NCI-H146 (cell line): ENCODE measurements around the gene COX20.
"Not testable (repeated sequence)": the region's sequence is repeated elsewhere in the genome, so short reads cannot be mapped to it uniquely, and the experiment has no call there.

Experiments
- DNase-seq: peaks from one replicate; lab custom pipeline; 2025; lab: John Stamatoyannopoulos, UW

Gene COX20, protein sequence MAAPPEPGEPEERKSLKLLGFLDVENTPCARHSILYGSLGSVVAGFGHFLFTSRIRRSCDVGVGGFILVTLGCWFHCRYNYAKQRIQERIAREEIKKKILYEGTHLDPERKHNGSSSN

DNA sequence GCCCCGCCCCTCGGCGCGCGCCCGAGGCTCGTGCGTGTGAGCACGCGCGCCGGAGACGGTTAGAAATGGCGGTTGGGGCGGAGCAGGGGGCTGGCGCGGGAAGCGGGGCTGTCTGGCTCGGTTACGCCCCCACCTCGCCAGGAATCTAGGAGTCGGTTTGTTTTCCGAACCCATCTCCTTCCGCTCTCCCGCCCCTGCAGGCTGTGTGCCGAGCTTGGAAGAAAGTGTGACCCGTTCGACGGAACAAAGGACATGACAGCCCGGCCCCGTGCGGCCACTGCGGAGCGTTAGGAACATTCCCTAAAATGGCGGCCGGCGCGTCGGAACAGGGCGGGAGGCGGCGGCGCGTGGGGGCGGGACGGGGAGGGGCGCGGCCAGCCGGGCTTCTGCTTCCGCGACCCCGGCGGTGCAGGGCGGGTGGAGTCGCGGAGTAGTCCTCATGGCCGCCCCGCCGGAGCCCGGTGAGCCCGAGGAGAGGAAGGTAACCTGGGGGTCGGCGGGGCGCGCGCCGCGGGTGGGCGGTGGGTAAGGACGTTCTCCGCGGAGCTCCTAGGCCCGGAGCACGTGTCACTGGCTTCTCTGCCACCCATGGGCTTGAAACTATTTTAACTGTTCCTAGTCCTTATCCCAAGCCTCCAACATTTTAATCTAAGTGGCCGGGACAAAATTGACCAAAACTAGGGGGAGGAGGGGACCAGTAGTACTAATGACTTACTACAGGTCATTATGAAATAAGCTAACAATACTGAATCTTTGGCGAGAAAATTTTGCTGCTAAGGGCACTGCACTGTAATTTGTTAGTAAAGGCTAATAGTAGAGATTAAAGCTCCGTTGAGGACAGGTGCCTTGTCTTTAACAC is at the start of gene COX20:
Gene COX20 (plus strand): TSS at position 383 of the 859 bp plus-strand sequence. CDS start 57 bp downstream, at position 440.
- peak; percentile 98 for DNase-seq

DNA sequence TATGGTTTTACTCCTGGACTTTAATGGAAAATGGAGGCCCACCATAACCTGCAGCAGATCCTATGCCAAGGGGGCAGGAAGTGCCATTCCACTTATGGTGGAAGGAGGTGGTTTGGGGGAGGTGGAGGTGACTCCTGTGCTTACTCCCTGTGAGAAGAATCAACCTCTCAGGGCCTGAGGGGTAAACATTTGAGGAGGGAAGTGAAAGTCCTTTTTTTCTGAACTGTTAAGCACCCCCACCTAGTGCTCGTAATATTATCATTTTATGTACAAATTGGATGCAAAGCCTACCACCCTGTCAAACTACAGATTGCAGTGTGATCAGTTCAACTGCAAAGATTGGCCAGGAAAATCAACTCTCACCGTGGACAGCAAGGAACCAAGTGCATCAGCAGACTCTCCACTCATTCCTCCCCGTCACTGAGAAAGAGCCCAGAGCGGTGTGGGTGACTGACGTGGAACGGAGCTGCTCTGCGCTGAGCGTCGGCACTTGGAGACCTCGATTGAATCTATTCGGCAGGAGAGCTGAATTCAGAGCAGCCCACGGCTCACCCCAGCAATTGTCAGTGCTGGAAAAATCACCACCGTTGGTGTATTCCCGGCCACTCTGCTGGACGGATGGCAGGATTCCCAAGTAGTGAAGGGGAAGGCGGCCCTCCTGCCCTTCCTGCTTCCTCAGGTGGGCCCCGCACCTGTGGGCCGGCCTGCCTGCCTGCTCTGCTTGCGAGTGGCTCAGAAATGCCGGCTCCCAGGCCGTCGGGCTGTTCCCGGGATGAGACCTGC is 46.8 kb upstream of the COX20 start:
- no peak for DNase-seq

DNA sequence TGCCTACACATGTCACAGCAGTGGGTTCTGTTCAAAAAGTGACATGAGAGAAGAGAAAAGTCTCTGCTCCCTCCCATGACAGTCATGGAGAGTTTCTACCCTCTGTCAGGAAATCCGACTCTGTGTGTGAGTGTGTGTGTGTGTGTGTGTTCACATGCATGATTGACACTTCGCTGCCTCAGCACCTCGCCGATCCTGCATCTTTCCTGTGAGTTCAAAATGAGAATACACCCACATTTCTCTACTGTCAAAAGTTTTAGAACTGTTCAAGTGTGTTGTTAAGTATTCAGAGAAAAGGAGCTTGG is 46.2 kb upstream of the COX20 start:
- no peak for DNase-seq

DNA sequence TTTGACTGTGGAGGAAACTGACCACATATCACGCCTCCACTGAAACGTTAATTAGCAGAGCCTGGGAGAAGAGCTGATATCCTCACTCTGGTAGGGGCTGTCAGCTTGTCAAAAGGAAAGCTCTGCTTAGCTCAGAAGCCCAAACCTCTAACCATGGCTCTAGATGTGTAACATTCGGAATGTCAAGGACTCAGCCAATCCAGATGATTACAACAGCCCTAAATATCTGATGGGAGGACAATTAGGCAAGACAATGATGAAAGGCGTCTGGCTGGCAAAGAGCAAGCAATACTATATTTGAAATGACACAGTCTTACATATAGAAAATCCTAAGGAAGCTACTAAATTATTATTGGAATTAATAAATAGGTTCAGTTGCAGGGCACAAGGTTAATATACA is 45.7 kb upstream of the COX20 start:
- no peak for DNase-seq

DNA sequence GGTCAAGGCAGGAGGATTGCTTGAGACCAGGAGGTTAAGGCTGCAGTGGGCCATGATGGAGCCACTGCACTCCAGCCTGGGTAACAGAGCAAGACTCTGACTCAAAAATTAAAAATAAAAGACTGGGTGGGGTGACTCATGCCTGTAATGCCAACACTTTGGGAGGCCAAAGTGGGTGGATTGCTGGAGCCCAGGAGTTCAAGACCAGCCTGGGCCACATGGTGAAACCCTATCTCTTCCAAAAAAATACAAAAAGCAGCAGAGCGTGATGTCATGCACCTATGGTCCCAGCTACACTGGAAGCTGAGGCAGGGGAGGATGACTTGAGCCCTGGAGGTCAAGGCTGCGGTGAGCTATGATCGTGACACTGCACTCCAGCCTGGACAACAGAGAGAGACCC is 44.4 kb upstream of the COX20 start:
- no peak for DNase-seq

DNA sequence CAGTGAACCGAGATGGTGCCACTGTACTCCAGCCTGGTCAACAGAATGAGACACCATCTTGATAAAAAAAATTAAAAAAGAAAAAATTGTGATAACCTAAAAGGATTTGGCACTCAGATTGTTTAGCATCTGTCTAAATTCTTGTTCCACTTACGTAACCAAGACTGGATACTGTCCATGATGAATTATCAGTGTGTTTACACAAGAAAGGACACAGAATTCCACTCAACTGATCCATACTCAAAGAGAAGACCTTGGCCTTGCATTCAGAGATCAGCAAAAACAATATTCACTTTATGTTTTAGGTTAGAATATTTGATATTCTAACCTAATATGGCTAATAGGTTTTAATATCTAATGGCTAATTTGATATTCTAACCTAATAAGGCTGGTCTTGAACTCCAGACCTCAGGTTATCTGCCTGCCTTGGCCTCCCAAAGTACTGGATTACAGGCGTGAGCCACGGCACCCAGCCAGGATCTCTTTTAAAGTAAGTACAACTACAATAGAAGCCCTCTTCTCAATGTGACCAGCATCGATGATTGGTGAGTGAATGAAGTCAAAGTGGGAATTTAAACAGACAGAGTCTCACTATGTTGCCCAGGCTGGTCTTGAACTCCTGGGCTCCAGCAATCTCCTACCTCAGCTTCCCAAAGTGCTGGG is 43.1 kb upstream of the COX20 start:
- no peak for DNase-seq

DNA sequence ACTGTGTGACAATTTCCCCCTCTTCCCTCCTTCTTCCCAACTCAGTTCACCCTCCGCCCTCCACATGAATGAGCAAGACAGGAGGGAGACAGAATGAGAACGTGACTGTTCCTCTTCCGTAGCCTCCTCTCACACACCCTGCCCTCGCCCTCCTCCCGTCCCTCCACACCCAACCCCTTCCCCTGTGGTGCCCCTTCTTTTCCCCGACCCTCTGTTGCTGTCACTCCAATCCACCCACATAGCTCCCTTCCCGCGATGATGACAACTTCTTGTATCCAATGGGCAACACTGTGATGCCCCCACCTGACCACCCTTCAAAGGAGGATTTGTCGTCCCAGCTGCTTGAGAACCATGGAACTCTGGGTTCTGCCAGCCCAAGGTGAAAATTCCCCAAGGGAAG is 41.4 kb upstream of the COX20 start:
- no peak for DNase-seq

DNA sequence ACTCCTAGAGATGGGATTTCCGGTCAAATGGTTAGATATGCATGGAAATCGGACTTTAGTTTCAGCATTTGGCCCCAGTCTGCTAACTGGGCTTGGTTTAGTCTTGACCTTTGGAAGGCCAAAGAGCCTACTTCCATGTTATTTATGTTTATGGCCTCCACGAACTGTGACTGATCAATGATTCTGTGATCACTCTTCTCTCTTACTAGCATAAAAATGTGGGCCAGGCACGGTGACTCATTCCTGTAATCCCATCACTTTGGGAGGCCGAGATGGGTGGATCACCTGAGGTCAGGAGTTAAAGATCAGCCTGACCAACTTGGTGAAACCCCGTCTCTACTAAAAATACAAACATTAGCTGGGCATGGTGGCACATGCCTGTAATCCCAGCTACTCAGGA is 40.9 kb upstream of the COX20 start:
- not testable (repeated sequence) for DNase-seq

DNA sequence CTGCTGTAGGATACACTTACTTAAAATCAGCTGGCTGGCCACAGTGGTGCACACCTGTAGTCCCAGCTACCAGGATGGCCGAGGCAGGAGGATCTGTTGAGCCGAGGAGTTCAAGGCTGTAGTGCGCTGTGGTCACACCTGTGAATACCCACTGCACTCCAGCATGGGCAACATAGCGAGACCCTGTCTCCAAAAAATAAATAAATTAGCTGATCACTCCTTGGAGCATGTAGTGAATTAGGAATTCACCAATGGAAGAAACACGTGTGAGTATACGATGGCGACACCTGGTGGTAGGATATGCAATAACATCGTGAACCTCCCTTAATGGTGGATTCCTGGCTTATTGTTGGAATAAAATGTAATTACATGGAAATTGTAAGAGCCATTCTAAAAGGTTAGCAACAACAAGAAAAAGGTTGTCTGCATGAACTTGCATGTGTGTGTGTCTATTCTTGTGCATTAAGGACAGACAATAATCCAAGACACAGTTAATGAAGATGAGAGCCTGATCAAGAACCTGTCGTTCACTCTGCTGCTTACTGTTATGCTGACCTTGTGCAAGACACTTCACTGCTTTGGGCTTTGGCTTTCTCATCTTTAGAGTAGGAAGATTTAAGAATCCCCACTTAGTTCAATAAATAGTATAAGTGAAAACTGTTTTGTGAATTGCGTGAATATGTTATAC is 38.6 kb upstream of the COX20 start:
- DNase-seq: peak; percentile 49

DNA sequence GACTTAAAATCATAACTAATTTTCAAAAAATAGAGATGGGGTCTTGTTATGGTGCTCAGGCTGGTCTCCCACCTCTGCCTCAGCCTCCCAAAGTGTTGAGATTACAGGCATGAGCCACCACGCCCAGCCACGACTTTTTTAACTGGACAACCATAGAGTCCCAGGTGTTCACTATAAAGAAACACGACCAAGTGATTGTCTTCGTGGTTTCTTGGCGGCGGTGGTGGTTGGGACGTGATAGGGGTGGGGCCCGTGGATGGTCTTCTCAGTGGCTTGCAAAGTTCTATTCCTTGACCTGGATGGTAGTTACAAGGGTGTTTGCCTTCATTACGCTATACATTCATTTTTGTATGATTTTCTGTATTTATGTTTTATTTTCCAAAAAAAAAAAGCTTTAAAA is 34.6 kb upstream of the COX20 start:
- no peak for DNase-seq

DNA sequence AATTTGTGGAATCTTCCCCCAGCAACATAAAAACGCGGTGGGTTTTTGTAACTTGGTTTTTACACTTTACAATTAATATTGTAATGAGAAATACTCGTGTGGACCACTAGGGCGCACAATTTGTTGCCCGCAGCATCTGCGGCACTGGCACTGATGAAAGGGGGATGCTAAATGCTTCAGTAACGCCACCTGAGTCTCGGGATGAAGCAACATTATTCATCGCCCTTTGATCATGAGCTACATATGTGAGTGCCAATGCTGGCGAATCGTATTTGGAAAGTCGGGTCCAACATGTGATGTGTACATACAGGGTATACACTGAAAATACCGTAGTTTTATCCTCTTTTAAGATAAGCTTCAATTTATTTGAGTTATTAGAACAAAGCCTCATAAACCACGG is 34.2 kb upstream of the COX20 start:
- peak; percentile 42 for DNase-seq

DNA sequence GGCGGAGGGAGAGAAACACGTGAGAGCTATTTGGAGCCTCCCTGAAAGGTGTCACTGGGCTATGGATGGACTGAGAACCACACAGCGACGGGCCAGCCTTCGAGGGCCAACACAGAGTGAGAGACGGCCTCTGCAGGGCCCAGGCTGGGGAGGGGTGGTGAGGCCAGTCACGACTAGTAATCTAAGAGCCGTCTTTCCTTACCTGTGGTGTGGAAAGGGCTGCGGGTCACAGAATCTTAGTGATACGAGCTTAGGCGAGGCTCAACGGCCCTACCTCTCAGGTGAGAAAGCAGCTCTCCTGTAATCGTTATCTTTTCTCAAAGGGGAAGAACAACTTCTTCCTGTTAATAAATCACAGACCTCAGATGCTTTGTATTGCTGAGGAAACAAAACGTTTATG is 33.4 kb upstream of the COX20 start:
- no peak for DNase-seq

DNA sequence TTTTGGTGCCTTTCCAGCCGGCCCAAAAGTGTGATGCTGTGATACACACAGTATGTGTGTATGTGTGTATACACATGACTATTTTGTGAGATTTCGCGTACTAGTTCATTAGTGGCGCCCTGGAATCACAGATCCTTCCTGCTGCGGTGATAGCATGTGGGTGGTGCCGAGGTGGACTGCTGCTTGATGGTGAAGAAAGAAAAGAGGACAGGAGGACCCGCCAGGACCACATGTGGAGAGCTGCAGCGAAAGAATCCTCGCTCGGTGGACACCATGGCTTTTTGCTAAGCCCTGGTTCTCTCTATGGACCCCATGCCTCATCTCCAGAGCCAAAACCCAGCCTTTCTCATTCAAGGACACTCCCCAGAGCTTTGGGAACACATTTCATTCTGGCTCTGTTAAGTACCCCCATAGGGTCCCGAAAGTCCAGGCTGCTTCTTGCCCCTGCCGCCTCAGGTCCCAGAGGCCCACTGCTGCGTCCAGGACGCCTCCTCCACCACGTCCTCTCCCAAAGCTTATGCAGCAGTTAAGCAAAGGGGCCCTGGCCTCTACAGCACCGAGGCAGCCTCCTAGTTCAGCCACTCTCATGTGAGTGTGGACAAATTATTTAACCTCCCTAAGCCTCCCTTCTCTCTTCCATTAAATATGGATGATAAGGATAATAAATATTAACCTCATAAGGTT is 32.8 kb upstream of the COX20 start:
- DNase-seq: no peak

DNA sequence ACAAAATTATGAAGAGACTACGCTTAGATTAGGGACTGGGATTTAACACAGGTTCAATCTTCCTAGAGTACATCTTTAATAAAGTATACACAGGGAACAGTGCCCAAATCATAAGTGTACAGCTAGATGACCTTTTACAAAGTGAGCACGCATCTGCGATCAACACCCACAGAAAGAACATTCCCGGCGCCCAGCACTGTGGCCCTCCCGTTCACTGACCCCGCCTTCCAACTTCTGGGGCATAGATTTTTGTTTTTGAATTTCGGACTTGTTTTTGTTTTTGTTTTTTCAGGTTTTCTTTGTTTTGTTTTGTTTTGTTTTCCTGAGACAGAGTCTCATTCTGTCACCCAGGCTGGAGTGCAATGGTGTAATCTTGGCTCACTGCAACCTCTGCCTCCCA is 30.6 kb upstream of the COX20 start:
- no peak for DNase-seq

DNA sequence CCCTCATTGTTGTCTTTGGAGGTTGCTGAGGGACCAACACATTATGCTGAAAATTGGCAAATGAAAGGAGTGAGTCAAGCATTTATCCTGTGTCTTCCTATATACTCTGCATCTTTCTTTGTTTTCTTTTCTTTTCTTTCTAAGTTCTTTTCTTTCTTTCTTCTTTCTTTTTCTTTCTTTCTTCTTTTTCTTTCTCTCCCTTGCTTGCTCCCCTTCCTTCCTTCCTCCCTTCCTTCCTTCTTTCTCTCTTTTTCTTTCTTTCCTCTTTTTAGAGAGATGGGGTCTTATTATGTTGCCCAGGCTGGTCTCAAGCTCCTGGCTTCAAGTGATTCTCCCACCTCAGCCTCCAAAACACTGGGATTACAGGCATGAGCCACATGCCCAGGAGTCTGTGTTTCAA is 28.3 kb upstream of the COX20 start:
- DNase-seq: no peak

DNA sequence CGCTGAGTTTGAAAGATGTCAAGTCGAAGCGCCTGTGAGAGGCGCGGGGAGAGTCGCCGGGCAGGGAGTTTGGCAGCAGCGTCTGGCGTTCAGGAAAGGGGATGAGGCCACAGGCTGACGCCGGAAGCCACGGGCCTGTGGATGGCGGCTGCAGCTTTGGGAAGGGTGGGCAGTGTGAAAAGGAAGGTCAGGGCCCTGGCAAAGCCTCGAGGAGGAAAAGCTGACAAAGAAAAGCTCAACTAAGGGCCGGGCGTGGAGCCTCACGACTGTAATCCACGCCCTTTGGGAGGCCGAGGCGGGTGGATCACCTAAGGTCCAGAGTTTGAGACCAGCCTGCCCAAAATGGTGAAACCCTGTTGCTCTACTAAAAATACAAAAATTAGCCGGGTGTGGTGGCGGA is 25.2 kb upstream of the COX20 start:
- DNase-seq: no peak

DNA sequence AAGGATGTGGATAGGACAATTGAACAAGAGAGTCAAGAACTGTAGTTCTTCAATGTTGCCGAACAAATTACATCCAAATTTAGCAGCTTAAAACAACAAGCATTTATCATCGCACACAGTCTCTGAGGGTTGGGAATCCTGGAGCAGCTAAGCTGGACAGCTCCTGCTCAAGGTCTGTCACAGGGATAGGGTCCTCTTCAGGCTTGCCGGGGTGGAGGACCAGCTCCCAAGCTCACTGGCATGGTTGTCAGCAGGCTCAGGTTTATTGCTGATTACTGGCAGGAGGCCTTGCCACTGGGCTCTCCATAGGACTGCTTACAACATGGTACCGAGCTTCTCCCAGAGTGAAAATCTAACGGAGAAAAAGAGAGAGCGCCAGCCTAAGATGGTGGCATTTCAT is 22.1 kb upstream of the COX20 start:
- no peak for DNase-seq

DNA sequence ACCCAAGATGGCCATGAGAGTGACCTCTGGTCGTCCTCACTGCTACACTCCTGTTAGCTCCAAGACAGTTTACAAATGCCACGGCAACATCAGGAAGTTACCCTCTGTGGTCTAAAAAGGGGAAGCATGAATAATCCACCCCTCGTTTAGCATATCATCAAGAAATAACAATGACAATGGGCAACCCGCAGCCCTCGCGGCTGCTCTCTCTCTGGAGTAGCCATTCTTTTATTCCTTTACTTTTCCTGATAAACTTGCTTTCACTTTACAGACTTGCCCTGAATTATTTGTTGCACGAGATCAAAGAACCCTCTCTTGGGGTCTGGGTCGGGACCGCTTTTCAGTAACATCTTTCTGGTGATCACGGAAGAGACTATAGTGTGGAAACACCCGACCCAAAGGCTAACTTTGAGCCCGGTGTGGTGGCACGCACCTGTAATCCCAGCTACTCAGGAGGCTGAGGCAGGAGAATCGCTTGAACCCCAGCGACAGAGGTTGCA is 19.8 kb upstream of the COX20 start:
- no peak for DNase-seq

DNA sequence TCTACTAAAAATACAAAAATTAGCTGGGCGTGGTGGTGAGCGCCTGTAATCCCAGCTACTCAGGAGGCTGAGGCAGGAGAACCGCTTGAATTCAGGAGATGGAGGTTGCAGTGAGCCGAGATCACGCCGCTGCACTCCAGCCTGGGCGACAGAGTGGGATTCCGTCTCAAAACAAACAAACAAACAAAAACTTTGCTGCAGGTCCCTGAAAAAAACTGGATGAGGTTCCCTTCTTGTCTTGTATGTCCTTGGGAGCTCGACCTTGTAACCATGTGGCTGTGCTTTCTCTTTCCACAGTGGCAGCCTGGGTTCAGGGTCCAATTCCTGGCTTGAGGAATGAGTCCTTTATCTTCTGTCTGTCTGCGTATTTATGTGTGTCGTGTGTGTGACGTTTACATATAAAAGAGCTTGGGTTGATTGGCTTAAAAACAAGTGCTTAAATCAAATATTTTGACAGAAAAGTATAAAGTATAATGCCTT is 18.0 kb upstream of the COX20 start:
- no peak for DNase-seq

DNA sequence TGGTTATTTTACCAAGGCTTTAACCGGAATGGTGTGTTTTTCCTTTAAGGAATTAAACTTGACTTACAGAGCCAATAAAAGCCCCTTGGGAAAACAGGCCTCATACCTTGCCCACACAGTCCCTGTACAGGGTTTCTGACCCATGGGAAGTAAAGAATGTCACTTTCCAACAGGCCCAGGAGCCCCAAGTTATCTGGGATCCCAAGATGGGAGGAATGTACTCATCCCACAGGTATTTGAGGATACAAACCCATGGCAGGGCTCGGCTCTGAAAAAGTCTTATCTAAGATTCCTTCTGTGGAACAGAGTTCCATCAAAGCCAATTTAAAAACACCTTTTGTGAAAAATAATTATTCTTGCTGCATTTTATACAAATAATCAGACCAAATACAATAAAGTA is 15.3 kb upstream of the COX20 start:
- DNase-seq: no peak

DNA sequence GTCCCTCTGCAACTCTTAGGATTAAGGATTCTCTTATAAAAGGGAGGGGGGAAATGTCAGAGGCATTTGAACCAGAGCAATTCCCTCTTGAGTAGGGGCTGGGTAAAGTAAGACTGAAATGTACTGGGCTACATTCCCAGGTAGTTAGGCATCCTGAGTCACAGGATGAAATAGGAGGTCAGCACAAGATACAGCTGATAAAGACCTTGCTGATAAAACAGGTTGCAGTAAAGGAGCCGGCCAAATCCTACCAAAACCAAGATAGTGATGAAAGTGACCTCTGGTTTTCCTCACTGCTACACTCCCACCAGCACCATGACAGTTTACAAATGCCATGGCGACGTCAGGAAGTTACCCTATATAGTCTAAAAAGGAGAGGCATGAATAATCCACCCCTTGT is 14.3 kb upstream of the COX20 start:
- DNase-seq: no peak
